GM19351 (cell line): ENCODE data around the gene ICAM4.
"Not testable (repeated sequence)": the region's sequence is repeated elsewhere in the genome, so short reads cannot be mapped to it uniquely, and the experiment has no call there.

Experiments used
- ATAC-seq: cut with Tn5 transposase; IDR thresholded peaks from one replicate; pipeline ENCODE4 v1.9.1; 2021; ENCODE audit warnings: mild to moderate bottlenecking, moderate library complexity; ENCODE audit not compliant: unreplicated experiment

ICAM4 gene

GRCh38 chr19:10336725-10337124 is 50.0 kb downstream of the ICAM4 start:
- ATAC-seq = not testable (repeated sequence)
